ENCODE data around the gene JAKMIP2. TPM values are rescaled to one million over a fixed set of nuclear protein-coding genes. Genes with fewer than 3 reads are reported as not detected.
"Not testable (repeated sequence)": the region's sequence is repeated elsewhere in the genome, so short reads cannot be mapped to it uniquely, and the experiment has no call there.

Gene JAKMIP2
- polyA plus RNA-seq, 1 experiment: 0.02 TPM

DNA sequence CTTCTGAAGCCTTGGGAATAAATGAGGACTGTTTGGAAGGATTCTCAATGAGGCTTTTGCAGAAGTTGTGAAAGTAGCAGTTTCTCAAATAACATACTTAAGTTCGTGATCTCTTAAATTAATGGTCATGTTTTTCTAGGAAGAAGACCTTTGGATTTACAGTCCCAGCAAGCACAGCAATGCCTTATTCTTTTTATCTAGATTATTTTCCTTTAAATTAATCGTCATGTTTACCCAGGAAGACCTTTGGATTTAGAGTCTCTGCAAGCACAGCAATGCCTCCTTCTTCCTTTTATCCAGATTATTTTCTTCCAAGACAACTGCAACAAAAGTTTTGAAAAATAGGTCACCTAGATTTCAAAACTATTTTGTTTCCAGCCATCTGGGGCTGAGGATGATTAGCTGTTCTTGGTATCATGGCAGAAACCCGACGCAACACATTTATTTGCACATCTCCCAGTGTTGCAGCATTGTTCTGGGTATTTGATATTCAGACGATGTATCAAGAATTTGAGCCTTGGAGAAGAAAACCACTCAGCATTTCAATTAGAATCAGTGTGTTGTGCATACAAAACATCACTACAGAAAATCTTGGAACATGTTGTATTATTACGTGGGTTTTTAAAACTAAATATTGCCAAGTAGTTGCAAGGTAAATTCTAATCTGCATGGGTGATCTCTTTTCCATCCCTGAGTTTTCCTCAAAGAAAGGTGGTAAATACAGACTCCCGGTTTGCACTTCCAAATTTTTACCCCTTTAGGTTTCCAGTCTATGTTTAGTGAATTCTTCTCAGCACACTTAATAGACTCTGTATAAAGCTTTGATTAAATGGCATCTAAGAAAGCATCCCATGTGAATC, 50.9 kb downstream of the JAKMIP2 start:
- DNase-seq (ENCODE audit: low read depth, low spot score): no peak
- peaks cover 2% of the 10 kb centered on the region for H3K27me3 ChIP-seq (ENCODE audit: control insufficient read depth, insufficient read depth, low read length)
- H3K9me3 ChIP-seq (ENCODE audit: control insufficient read depth, insufficient read depth, low read length): no peaks in the 10 kb centered on the region
- ChIA-PET POLR2A (no interaction called here), CTCF (no interaction called here)
- H3K4me3 ChIP-seq (ENCODE audit: low read depth, low read length): no peak overlapping the region
- H3K27ac ChIP-seq (ENCODE audit: low read depth, low read length): no peak overlapping the region
- no peak for TF ChIP-seq CTCF (IDR thresholded peaks at IDR 0.05; ENCODE audit: low read depth, low read length)

- TF ChIP-seq CTCF (IDR thresholded peaks at IDR 0.05; ENCODE audit: low read depth, low read length): no peak
- no peak overlapping the region for H3K27ac ChIP-seq (ENCODE audit: low read depth, low read length)
- POLR2A ChIA-PET: no interaction called here
- CTCF ChIA-PET: no interaction called here
- no peak for DNase-seq (ENCODE audit: low read depth, low spot score)
- H3K4me3 ChIP-seq (ENCODE audit: low read depth, low read length): no peak overlapping the region
- peaks cover 2% of the 10 kb centered on the region for H3K27me3 ChIP-seq (ENCODE audit: control insufficient read depth, insufficient read depth, low read length)
- no peaks in the 10 kb centered on the region for H3K9me3 ChIP-seq (ENCODE audit: control insufficient read depth, insufficient read depth, low read length)
Observed at GRCh38 chr5:147727200-147727599, 55.3 kb downstream of the JAKMIP2 start.

DNA sequence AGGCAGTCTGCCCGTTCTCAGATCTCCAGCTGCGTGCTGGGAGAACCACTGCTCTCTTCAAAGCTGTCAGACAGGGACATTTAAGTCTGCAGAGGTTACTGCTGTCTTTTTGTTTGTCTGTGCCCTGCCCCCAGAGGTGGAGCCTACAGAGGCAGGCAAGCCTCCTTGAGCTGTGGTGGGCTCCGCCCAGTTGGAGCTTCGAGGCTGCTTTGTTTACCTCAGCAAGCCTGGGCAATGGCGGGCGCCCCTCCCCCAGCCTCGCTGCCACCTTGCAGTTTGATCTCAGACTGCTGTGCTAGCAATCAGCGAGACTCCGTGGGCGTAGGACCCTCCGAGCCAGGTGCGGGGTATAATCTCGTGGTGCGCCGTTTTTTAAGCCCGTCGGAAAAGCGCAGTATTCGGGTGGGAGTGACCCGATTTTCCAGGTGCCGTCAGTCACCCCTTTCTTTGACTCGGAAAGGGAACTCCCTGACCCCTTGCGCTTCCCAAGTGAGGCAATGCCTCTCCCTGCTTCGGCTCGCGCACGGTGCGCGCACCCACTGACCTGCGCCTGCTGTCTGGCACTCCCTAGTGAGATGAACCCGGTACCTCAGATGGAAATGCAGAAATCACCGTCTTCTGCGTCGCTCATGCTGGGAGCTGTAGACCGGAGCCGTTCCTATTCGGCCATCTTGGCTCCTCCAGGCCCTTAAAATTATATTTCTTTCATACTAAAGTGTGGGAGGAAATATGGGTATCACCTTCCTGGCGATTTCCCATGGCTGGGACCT, 61.2 kb downstream of the JAKMIP2 start:
- H3K27me3 ChIP-seq (ENCODE audit: control insufficient read depth, insufficient read depth, low read length); POLR2A ChIA-PET; CTCF ChIA-PET; DNase-seq (ENCODE audit: low read depth, low spot score); H3K4me3 ChIP-seq (ENCODE audit: low read depth, low read length); H3K27ac ChIP-seq (ENCODE audit: low read depth, low read length); H3K9me3 ChIP-seq (ENCODE audit: control insufficient read depth, insufficient read depth, low read length): not testable (repeated sequence)

DNA sequence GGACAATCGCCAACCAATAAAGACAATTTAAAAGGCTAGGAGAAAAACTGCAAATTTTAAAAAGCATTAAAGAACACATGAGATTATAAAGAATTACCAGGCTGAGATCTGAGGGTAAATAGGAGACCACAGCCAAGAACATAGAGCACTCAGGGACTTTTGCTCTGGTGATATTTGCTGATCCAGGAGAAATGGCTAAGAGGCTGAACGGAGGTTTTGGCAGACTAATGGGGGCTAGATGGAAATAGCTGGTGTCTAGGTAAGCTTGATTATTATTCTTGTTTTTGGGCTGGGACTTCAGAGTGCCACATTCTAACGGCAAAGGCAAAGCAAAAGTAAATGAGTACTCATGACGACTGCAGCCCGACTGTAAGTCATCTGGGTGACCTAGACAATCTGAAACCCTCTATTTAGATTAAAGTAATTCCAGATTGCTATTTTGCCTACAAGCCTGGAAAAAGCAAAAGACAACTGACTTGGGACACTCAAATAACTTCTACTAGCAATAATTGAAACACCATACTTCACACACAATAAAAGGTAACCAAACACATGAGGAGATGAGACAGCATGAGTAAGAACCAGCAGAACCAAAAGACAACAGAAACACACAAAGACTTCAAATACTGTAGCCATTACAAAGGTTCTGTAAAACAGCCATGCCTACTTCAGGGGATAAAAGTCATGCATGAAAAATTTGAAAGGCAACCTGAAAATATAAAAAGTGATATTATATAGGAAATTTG, 68.8 kb downstream of the JAKMIP2 start:
- CTCF ChIA-PET: no interaction called here
- no peak for TF ChIP-seq CTCF (IDR thresholded peaks at IDR 0.05; ENCODE audit: low read depth, low read length)
- no peak for DNase-seq (ENCODE audit: low read depth, low spot score)
- POLR2A ChIA-PET: no interaction called here
- H3K9me3 ChIP-seq (ENCODE audit: control insufficient read depth, insufficient read depth, low read length): no peaks in the 10 kb centered on the region
- H3K27ac ChIP-seq (ENCODE audit: low read depth, low read length): no peak overlapping the region
- no peak overlapping the region for H3K4me3 ChIP-seq (ENCODE audit: low read depth, low read length)
- H3K27me3 ChIP-seq (ENCODE audit: control insufficient read depth, insufficient read depth, low read length): no peaks in the 10 kb centered on the region

GRCh38 chr5:147712598-147712997, 69.9 kb downstream of the JAKMIP2 start:
- no peaks in the 10 kb centered on the region for H3K27me3 ChIP-seq (ENCODE audit: control insufficient read depth, insufficient read depth, low read length)
- H3K4me3 ChIP-seq (ENCODE audit: low read depth, low read length): no peak overlapping the region
- CTCF ChIA-PET: no interaction called here
- no peak overlapping the region for H3K27ac ChIP-seq (ENCODE audit: low read depth, low read length)
- no peak for DNase-seq (ENCODE audit: low read depth, low spot score)
- POLR2A ChIA-PET: no interaction called here
- H3K9me3 ChIP-seq (ENCODE audit: control insufficient read depth, insufficient read depth, low read length): no peaks in the 10 kb centered on the region
- TF ChIP-seq CTCF (IDR thresholded peaks at IDR 0.05; ENCODE audit: low read depth, low read length): no peak
